ENCODE data around the gene AXIN2.

Gene AXIN2

DNA sequence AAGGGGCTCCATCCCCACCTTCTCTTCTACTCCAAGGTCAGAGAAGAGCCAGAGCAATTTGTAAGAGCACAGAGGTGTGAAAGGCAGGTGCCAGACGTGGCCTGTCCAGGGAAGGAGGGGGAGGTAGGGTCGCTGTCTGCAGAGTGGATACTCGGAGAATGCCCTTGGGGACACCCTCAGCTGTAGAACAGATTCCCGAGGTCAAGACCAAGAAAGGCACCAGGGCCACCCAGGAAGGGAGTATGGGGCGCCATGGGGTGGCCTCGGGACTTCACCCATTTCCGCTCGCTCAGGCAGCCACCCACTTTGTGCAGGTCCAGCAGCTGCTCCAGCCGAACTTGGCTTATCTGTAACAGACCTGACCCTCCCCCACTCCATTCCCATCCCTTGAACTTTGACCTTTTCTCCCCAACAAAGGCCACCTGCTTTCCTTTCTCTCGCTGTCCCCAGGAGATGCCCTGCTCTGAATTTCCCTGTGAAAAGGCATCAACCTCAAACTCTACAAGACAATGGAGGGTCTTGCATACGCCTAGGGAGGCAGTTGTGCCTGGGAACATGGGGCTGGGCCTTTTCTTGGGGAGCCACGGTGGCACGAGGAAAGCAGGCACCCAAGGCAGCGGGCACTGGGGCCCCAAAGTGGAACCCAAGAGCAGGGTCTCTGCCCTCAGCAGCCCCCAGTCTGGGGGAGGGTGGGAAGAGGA is 11.3 kb upstream of the AXIN2 start:
- Histone ChIP-seq H3K9me3 (no peaks in the 10 kb centered on the region), H3K36me3 (no peaks in the 10 kb centered on the region), H3K4me3 (ENCODE audit: low read depth, low read length) (no peak overlapping the region), H3K27me3 (0 out of 2 replicates have a peak, but pooled peaks cover 2% of the 10 kb centered on the region), H3K4me1 (no peaks in the 10 kb centered on the region)
- no peak for DNase-seq
- TF ChIP-seq, protein P1, sequence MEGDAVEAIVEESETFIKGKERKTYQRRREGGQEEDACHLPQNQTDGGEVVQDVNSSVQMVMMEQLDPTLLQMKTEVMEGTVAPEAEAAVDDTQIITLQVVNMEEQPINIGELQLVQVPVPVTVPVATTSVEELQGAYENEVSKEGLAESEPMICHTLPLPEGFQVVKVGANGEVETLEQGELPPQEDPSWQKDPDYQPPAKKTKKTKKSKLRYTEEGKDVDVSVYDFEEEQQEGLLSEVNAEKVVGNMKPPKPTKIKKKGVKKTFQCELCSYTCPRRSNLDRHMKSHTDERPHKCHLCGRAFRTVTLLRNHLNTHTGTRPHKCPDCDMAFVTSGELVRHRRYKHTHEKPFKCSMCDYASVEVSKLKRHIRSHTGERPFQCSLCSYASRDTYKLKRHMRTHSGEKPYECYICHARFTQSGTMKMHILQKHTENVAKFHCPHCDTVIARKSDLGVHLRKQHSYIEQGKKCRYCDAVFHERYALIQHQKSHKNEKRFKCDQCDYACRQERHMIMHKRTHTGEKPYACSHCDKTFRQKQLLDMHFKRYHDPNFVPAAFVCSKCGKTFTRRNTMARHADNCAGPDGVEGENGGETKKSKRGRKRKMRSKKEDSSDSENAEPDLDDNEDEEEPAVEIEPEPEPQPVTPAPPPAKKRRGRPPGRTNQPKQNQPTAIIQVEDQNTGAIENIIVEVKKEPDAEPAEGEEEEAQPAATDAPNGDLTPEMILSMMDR (IDR thresholded peaks at IDR 0.05; ENCODE audit: low read depth, low read length) = no peak

DNA sequence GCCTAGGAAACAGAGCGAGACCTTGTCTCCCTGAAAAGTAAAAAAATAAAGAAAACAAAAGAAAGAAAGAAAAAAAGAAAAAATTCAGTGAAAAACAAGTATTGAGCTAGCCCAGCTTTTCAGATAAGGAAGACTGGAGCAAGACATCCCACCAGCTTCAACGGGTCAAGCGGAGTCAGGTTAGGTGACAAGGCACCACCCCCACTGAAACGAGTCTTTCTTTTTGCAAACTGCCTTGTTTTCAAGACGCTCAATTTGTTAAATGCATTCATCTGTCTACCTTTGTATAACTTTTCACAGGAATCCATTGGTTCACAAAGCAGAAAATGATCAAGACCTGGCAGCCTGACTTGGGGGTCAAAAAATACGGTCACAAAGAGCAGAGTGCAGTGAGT is 10.7 kb upstream of the AXIN2 start:
- Histone ChIP-seq H3K27me3 (0 out of 2 replicates have a peak, but pooled peaks cover 2% of the 10 kb centered on the region), H3K4me3 (ENCODE audit: low read depth, low read length) (no peak overlapping the region), H3K4me1 (no peaks in the 10 kb centered on the region), H3K9me3 (no peaks in the 10 kb centered on the region), H3K36me3 (no peaks in the 10 kb centered on the region)
- DNase-seq = no peak
- TF ChIP-seq, protein P1 (IDR thresholded peaks at IDR 0.05; ENCODE audit: low read depth, low read length) = no peak

DNA sequence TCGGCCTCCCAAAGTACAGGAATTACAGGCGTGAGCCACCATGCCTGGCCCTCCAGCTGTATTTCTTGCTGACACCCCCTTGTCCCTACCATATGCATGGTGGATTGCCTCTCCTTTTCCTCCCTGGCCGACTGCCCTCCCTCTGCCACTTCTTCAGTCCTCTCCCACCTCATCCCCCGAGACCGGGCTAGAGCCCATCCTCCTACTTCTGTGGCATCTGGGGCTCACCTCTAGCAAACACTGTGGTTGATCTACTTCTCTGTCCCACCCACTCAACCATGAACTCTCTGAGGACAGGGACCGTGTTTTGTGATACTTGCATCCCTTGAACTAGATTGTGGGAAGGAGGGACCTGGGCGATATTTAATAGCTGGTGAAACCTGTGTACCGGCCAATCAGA is 7.5 kb upstream of the AXIN2 start:
- DNase-seq = no peak
- Histone ChIP-seq H3K9me3 (no peaks in the 10 kb centered on the region), H3K4me3 (ENCODE audit: low read depth, low read length) (no peak overlapping the region), H3K36me3 (no peaks in the 10 kb centered on the region), H3K4me1 (no peaks in the 10 kb centered on the region), H3K27me3 (0 out of 2 replicates have a peak, but pooled peaks cover 2% of the 10 kb centered on the region)
- TF ChIP-seq, protein P1 (IDR thresholded peaks at IDR 0.05; ENCODE audit: low read depth, low read length) = no peak

DNA sequence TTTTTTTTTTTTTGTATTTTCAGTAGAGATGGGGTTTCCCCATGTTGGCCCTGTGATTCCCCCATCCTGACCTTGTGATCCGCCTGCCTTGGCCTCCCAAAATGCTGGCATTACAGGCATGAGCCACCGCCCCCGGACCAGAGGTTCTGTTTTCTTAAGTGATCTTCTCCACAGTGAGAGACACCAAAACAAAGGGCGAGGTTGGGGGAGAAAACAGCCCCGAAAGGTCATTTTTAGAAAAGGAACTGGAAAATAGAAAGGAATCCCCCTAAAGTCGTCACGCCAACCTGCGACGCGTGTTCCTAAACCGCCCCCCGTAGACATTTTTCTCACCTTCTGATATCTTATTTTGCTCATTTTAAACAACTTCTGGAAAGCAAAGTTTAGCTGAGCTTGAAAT is 6.1 kb upstream of the AXIN2 start:
- H3K4me3 ChIP-seq (ENCODE audit: low read depth, low read length) = no peak overlapping the region
- H3K27me3 ChIP-seq = 0 out of 2 replicates have a peak, but pooled peaks cover 2% of the 10 kb centered on the region
- no peaks in the 10 kb centered on the region for H3K4me1 ChIP-seq
- TF ChIP-seq, protein P1 (IDR thresholded peaks at IDR 0.05; ENCODE audit: low read depth, low read length) = no peak
- H3K36me3 ChIP-seq = no peaks in the 10 kb centered on the region
- H3K9me3 ChIP-seq = no peaks in the 10 kb centered on the region
- DNase-seq = no peak

DNA sequence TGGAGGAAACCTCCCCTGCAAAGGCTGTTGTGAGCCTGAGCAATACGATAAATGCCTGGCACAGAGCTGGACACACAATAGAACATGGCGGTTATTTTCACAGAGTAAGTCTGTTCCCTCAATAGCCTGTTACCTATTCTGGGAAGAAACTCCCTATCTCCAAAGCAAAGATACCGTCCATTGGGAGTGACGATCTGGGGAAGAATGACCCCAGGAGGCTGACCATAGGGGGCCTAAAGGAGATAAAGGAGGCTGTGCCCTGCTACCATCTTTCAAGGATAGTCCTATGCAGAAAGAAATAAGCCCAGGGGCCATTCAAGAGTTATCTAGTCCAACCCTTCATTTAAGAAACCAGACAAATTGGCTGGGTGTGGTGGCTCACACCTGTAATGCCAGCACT is 4.1 kb upstream of the AXIN2 start:
- peaks cover 3% of the 10 kb centered on the region; the same call in 1 of the 2 replicates for H3K9me3 ChIP-seq
- H3K36me3 ChIP-seq = no peaks in the 10 kb centered on the region
- peaks cover 10% of the 10 kb centered on the region for H3K27me3 ChIP-seq
- H3K4me3 ChIP-seq (ENCODE audit: low read depth, low read length) = no peak overlapping the region
- DNase-seq = no peak
- TF ChIP-seq, protein P1 (IDR thresholded peaks at IDR 0.05; ENCODE audit: low read depth, low read length) = no peak
- H3K4me1 ChIP-seq = no peaks in the 10 kb centered on the region

DNA sequence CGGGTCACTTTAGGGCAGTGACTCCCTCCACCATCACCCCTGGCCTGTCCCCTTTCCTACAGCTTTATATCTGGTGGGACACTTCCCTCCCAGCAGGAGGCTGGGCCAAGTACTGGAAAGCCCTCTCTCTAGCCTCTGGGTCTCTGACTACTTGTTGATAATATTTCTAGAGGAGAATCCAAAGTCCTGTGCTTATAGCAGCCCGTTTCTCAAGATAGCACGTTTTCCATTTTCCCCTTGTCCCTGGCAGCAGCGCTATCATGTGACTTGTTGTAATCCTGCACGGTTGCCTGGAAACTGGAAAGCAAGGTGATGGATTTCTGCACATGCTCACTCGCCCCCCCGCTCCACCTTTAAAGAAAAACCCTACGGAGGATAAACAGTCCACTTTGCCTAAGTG is 3.3 kb upstream of the AXIN2 start:
- Histone ChIP-seq H3K4me1 (no peaks in the 10 kb centered on the region), H3K36me3 (no peaks in the 10 kb centered on the region), H3K9me3 (peaks cover 3% of the 10 kb centered on the region; the same call in 1 of the 2 replicates), H3K27me3 (peaks cover 18% of the 10 kb centered on the region), H3K4me3 (ENCODE audit: low read depth, low read length) (no peak overlapping the region)
- TF ChIP-seq, protein P1 (IDR thresholded peaks at IDR 0.05; ENCODE audit: low read depth, low read length) = no peak
- DNase-seq = no peak

Data from BE2C (cell line).